ENCODE measurements around the gene P3R3URF. TPM values are rescaled to one million over a fixed set of nuclear protein-coding genes. Genes with fewer than 3 reads are reported as not detected.
"Not testable (repeated sequence)": the region's sequence is repeated elsewhere in the genome, so short reads cannot be mapped to it uniquely, and the experiment has no call there.

The P3R3URF gene
- not detected in 2 replicates for total RNA-seq (2014; rRNA removed; shearing (Covaris generic))

DNA sequence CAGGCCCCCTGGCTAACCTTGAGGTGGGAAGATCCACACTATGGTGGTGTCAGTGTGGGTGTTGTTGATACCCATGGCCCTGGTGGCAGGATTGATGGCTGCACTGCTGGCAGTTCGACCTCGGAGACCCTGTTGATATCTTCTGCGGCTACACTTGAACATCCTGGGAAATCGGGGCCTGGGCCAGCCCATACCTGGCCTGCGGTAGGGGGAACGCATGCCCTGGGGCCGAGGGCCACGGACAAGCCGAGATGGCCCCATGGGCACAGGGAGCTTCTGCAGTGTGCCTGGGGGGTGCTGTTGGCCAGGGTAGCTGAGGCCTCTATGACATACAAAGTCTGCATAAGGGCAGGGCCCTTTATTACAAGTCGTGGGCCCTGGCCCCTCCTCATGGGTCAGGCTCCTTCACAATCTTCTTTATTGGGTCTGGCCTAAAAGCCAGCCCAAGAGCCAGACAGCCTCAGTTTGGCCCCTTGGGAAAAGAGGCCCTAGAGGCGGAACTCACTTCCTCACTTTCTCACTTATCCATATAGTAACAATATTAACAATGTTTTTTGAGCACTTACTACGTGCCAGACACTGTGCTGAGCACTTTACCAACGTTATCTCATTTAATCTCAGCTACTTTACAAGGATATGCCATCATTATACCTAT is at the start of gene P3R3URF:
TSS of gene P3R3URF (minus strand) at position 278 of the 655 bp plus-strand sequence. CDS start at position 261, 17 bp downstream.
- DNase-seq (ENCODE audit: low spot score): no peak

- no peak for DNase-seq (ENCODE audit: low spot score)
Measured at GRCh38 chr1:46224966-46225365, 48.7 kb upstream of the P3R3URF start.

- peak; percentile 96 for DNase-seq (ENCODE audit: low spot score)
Measured at GRCh38 chr1:46223472-46223943, 47.2 kb upstream of the P3R3URF start.

DNA sequence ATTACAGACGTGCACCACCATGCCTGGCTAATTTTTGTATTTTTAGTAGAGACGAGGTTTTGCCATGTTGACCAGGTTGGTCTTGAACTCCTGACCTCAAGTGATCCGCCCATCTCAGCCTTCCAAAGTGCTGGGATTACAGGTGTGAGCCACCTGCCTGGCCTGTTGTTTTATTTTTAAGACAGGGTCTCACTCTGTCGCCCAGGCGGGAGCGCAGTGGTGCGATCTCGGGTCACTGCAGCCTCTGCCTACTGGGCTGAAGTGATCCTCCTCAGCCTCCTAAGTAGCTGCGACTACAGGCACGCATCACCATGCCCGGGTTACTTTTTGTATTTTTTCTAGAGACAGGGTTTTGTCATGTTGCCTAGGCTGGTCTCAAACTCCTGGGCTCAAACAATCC is 46.8 kb upstream of the P3R3URF start:
- DNase-seq (ENCODE audit: low spot score): not testable (repeated sequence)

DNA sequence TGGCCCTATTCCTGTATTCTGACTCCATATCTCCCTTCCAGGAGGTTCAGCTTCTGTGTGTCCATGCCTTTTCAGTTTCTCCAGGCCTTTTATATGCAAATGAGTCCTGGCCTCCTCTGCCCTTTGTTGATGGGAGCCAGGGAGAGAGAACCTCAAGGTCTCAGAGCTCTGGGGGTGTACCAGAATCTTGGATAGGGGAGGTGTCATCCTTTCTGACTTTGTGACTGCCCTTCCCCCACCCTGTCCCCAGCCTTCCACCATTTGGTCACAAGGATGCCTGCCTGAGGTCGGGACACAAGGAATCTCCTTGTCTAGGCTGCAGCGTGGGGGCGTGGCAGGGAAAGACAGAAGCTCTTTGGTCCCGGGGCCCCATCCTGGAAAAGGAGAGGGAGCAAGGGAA is 45.5 kb upstream of the P3R3URF start:
- no peak for DNase-seq (ENCODE audit: low spot score)

GRCh38 chr1:46220808-46221207 is 44.5 kb upstream of the P3R3URF start:
- DNase-seq (ENCODE audit: low spot score): no peak

DNA sequence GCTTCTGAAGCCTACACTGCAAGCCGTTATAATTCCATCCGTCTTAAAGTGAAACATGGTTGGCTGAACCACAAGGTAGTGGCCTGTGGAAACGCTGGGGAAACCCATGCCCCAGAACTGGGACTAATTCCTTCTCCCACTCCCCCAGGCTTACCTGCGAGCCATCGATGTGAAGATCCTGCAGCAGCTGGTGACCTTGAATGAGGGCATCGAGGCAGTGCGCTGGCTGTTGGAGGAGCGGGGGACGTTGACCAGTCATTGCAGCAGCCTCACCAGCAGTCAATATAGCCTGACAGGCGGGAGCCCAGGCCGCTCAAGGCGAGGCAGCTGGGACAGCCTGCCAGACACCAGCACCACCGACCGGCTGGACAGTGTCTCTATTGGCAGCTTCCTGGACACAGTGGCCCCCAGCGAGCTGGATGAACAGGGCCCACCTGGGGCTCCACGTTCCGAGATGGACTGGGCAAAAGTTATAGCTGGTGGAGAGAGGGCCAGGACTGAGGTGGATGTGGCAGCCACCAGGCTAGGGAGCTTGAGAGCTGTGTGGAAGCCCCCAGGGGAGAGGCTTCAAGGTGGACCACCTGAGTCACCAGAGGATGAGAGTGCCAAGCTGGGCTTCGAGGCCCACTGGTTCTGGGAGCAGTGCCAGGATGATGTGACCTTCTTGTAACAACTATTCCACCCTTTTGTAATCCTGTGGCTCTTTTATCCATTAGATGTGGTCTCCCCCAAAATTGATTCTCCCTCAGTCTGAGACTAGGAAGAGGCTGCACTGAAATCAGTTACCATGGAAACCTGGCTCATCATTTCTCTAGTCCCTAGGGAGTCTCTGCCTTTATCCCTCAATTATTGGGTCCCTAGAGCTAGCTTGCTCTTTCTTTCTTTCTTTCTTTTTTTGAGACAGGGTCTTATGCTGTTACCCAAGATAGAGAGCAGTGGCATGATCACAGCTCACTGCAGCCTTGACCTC is 43.5 kb upstream of the P3R3URF start:
- DNase-seq (ENCODE audit: low spot score): no peak

GRCh38 chr1:46218443-46218842 is 42.2 kb upstream of the P3R3URF start:
- no peak for DNase-seq (ENCODE audit: low spot score)

DNA sequence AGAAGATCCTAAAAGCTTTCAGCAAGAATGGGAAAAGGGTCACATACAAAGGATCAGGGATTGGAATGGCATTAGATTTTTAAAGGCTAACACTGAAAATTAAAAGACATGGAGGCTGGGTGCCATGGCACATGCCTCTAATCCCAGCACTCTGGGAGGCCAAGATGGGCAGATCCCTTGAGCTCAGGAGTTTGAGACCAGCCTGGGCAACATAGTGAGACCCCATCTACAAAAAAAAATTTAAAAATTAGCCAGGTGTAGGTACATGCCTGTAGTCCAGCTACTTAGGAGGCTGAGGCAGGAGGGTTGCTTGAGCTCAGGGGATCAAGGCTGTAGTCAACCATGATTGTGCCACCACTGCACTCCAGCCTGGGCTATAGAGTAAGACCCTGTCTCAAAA is 39.2 kb upstream of the P3R3URF start:
- no peak for DNase-seq (ENCODE audit: low spot score)

DNA sequence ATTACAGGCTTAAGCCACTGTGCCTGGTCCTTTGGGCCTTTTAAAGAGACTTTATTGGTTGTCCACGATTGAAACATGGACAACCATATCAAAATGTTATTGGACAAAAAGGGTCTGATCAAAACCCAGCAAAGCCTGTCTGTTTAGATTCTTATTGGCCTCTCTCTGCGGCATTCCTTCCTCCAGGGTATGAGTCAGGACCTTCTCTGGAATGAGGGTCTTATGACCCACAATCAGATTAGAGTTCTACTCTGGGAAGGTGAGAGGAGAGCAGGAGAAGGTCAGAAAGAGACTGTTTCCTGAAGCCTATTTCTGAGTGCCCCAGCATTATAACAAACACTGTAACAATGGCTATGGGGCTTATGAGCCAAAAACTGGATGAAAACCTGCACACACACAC is 34.8 kb upstream of the P3R3URF start:
- DNase-seq (ENCODE audit: low spot score): no peak

DNA sequence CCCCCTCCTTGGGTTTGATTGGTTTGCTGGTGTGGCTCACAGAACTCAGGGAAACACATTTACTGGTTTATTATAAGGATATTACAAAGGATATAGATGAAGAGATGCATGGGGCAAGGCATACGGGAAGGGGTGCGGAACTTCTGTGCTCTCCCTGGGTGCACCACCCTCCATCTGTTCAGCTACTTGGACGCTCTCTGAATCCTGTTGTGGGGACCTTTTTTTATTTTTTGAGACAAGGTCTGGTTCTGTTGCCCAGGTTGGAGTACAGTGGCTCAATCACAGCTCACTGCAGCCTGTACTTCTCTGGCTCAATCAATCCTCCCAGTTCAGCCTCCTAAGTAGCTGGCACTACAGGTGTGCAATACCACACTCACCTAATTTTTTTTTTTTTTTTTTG is 34.3 kb upstream of the P3R3URF start:
- no peak for DNase-seq (ENCODE audit: low spot score)

DNA sequence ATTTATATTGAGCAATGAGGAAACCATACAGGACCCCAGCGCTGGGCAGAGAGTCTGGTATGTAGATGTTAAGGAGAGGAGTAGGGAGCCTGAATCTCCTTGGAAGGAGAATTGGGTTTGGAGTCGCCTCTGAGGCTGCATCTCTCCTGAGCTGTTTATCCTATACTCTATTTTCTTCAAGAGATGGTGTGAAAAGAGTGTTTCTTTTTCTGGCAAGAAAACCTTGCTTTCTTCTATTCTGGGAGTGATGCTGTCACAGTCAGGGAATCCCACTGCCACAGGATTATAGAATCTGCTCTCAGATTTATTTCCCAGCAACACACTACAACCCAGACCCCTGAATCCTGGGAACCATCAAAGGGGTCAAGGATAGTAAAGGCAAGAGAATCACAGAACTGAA is 30.1 kb upstream of the P3R3URF start:
- DNase-seq (ENCODE audit: low spot score): no peak

DNA sequence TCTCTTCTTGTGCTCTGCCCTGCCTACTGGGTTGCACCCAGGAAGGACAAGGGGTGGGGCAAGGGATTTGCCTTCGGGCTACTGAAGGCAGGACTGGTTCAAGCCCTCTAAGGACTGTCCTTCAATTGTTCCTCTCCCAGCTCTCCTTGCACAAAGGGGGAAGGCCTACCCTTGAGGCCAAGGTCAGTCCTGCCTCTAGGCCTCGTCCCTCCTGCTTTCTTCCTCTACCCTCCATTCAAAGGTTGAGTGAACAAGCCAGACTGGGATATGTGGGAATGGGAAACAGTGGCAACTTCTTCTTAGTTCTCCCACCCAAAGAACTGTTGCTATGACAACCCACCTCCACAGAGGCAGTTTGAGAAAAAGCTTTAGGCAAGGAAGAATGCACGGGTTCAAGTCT is 29.5 kb upstream of the P3R3URF start:
- no peak for DNase-seq (ENCODE audit: low spot score)

DNA sequence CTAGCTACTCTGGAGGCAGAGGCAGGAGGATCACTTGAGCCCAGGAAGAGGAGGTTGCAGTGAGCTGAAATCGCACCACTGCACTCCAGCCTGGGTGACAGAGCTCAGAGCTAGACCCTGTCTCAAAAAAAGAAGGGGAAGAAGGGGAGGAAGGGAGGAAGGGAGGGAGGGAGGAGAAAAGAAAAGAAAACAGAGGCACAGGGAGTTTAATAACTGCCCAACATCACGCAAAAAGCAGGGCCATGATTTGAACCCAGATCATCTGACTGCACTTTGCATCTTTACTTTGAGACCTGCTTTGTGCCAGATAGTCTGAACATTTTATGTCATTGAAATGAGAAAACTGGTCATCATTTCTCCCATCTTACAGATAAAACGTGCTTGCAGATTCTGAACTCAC is 28.9 kb upstream of the P3R3URF start:
- no peak for DNase-seq (ENCODE audit: low spot score)

DNA sequence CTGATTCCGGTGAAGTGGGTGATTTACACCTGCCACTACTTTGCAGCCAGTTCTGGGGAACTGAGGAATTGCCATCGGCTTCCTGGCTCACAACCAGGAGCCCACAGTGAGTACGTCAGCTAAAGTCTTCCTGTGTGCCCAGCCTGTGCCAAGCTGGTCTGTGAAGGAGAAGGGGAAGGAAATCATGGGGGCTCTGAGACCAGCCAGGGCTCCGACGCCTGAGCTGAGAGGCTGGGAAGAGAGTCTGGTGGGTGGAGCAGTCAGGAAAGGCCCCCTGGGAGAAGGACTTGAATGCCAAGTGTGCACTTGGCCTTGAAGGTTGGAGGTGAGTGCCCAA is 28.1 kb upstream of the P3R3URF start:
- no peak for DNase-seq (ENCODE audit: low spot score)

GRCh38 chr1:46203738-46204405 is 27.6 kb upstream of the P3R3URF start:
- DNase-seq (ENCODE audit: low spot score): no peak

- no peak for DNase-seq (ENCODE audit: low spot score)
Measured at GRCh38 chr1:46199233-46199749, 23.0 kb upstream of the P3R3URF start.

GRCh38 chr1:46197964-46198811 is 21.9 kb upstream of the P3R3URF start, which contains the start of gene POMGNT1:
POMGNT1 (minus strand) TSS chr1:46198434; CDS start chr1:46197821, 613 bp downstream.
- peak; percentile 71 for DNase-seq (ENCODE audit: low spot score)

- DNase-seq (ENCODE audit: low spot score): no peak
Measured at GRCh38 chr1:46197560-46197963, 21.3 kb upstream of the P3R3URF start.

DNA sequence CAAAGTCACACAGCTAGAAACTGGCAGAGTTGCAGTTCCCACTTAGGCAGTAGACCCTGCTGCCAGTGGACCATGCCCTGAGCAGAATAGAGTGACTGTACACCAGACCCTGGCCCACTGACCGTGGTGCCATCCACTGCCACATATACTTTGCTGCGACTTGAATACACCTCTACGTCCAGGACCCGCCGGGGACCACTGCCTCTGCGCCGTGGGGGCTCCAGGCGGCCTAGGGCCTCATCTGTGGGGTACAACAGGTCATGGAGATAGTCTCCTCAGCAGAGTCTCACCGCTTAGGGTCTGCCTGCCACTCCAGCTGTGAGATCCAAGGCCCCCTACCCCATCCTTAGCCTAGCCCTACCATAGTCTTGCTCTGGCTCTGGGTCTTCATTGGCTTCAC is 20.3 kb upstream of the P3R3URF start:
- DNase-seq (ENCODE audit: low spot score): no peak

- no peak for DNase-seq (ENCODE audit: low spot score)
Measured at GRCh38 chr1:46194641-46195193, 18.4 kb upstream of the P3R3URF start.
